GM18502 (cell line): ENCODE results near the gene GADD45A.

ENCODE experiments used
- ATAC-seq: cut with Tn5 transposase; IDR thresholded peaks from one replicate; pipeline ENCODE4 v1.9.1; 2021; ENCODE audit warnings: mild to moderate bottlenecking; ENCODE audit not compliant: unreplicated experiment, poor library complexity

Gene GADD45A

GRCh38 chr1:67666636-67667035 lies 18.4 kb upstream of the GADD45A start:
- no peak for ATAC-seq

DNA sequence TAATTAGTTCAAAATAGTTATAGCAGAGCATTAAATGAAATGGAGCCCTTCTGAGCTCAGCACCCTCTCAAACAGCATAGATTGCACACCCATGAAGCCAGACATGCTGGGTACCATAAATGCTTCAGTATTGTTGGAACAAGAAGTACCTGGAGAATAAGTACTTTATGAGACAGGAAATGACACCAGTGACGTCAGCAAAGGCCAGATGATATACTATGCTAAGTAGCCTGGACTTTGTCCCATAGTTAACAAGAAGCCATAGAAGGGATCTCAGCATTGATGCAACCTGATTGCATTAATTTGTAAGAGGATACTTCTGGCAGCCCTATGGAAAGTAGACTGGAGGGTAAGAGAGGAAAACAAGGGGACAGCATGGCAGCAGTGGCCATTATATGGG lies 16.3 kb upstream of the GADD45A start:
- ATAC-seq: no peak

DNA sequence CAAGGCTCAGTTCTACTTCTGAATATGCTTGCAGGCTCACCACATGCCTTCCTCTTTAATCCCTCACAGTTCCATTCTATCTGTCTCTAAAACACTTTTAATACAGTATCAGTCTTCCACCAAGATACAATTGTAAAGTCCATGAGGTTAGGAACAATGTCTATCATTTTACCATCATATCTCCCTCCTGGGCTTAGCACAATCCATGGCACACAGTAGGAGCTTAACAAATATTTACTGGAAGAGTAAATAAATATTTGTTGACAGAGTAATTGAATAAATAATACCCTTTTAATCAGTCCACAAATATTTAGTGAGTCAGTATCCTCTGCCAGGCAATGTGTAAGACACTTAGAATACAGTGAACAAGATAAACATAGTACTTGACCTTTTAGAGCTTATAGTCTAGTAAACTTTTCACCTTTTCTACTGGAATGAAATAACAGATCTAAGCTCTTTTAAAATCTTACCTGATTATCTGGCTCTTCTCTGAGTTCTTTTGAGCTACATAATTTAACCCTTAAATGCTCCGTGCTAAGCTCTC lies 12.7 kb upstream of the GADD45A start:
- no peak for ATAC-seq

GRCh38 chr1:67673468-67674201 lies 11.4 kb upstream of the GADD45A start:
- ATAC-seq: no peak

DNA sequence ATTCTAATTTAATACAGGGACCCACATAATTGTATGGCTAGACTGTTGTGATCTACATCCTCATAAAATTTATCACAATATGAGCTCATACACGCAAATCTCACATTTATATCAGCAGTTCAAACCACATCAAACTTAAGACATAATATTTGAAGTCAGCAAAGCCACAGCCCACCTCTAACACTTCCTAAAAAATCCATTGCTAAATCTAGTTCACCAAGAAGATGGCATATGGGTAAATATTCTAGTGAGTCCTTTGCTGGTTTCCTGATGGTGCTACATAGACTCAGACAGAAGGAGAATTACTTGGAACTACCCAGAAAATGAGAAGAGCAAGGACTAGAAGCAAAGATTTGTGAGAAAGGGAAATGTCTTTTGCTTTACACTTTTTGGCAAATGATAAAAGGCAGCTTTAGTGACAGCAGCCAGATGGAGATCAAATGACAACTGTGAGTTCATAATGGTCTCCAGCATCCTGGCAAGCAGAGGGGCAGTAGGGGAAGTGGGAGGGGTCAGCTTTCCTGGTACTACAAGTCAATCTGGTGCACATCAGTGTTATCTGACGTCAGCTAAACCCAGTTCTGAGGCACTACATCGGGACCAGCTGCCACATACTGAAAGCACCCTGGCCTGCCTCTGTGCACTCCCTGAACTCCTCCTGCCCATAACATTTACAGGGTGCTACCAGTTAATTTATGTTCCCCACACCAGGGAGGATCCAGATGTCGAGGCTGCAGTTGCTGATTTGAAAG lies 10.6 kb upstream of the GADD45A start:
- ATAC-seq: peak; percentile 49

DNA sequence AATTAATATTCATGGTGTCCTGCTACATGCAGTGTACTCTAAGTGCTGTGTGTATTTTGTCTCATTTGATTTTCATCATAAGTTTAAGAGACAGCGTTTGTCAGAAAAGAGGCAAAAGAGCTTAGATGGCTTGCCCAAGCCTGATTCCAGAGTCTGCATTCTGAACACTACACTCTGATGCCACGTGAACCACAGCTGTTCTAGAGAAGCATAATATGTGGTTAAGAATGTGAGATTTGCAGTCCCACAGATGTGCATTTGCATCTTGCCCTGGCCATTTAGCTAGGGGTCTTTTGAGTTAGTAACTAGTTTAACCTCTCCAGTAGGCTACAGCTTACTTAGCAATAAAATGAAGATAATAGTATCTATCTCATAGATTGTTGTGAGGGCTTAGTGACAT lies 9.2 kb upstream of the GADD45A start:
- peak; percentile 83 for ATAC-seq

DNA sequence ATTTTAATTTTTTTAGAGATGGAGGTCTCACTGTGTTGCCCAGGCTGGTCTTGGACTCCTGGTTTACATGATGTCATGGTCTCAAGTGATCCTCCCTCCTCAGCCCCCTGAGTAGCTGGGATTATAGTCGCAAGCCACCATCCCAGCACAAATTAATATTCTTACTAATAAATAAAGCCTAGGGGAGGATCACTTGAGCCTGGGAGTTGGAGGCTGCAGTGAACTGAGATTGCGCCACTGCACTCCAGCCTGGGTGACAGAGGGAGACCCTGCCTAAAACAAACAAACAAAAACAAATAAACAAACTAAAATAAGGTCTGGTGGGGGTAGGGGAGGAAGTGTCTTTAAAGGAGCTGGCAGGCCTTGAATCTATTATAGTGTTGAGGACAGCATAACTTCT lies 8.7 kb upstream of the GADD45A start:
- peak; percentile 9 for ATAC-seq

DNA sequence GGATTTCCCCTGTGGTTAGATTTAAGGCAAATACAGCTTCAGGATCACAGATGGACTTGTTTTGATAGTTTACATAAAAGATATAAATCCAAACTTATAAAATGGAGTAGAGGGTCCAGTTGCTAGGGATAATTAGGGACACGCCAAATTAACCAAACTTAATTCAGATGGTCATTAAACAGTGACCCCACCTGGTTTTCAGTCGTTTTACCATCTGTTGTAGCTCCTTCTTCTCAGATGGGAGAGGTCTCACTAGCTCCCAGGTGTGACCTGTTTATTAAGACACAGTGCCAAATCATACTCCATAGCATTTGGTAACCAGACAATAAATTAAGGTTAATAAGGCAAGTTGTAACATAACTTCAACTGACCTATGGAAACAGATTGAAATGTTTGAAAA lies 8.1 kb upstream of the GADD45A start:
- ATAC-seq: no peak

DNA sequence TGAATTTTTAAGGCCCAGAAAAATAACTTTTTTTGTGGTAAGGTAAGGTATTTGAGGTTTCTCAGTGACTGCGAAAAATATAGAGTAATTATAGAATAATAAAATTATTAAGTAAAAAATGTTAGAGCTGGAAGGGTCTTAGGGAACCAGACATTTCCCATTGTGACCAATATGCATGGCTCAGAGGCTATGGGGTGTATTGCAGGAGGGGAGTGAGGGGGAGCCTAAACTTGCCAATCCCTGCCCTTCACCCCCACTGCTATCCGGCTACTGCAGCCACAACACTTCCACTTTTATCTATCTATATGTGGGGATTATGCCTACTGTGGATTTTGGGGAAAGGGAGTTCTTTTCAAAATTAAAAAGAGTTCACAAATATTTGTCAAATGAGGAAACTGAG lies 7.6 kb upstream of the GADD45A start:
- no peak for ATAC-seq

- ATAC-seq: no peak
Measured at GRCh38 chr1:67677930-67678329, 7.1 kb upstream of the GADD45A start.

- no peak for ATAC-seq
Measured at GRCh38 chr1:67679691-67680090, 5.3 kb upstream of the GADD45A start.

- ATAC-seq: no peak
Measured at GRCh38 chr1:67680486-67680885, 4.5 kb upstream of the GADD45A start.

DNA sequence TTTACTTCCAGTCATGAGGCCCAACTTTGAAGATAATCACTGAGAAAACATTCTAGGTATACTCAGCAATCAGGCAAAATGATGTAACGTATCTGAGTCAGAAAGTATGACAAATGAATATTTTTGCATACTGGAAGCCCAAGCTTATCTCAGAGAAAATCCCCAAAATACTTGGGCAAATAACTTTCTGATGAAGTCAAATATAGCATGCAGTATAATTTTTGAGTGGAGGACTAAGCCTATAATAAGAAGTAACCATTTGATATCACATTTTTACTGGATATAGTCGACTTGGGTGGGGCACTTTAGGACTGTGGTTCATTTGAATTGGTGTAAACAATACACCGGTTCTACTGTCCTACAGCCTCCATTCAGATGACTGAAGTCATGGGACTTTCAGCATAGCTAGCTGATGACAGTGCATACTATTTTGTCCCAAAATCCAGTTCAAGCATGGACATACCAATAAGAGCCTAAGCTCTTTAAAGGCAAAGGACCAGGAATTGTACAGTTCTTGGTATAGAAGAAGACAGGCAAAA lies 2.3 kb upstream of the GADD45A start:
- no peak for ATAC-seq

GRCh38 chr1:67683316-67683715 lies 1.7 kb upstream of the GADD45A start:
- ATAC-seq: no peak

GRCh38 chr1:67683766-67684525 lies 1.1 kb upstream of the GADD45A start:
- ATAC-seq: no peak

GRCh38 chr1:67684526-67685066 lies 405 bp upstream of the GADD45A start:
- ATAC-seq: no peak

- peak; percentile 12 for ATAC-seq
Measured at GRCh38 chr1:67685558-67686266, 711 bp downstream of the GADD45A start.

DNA sequence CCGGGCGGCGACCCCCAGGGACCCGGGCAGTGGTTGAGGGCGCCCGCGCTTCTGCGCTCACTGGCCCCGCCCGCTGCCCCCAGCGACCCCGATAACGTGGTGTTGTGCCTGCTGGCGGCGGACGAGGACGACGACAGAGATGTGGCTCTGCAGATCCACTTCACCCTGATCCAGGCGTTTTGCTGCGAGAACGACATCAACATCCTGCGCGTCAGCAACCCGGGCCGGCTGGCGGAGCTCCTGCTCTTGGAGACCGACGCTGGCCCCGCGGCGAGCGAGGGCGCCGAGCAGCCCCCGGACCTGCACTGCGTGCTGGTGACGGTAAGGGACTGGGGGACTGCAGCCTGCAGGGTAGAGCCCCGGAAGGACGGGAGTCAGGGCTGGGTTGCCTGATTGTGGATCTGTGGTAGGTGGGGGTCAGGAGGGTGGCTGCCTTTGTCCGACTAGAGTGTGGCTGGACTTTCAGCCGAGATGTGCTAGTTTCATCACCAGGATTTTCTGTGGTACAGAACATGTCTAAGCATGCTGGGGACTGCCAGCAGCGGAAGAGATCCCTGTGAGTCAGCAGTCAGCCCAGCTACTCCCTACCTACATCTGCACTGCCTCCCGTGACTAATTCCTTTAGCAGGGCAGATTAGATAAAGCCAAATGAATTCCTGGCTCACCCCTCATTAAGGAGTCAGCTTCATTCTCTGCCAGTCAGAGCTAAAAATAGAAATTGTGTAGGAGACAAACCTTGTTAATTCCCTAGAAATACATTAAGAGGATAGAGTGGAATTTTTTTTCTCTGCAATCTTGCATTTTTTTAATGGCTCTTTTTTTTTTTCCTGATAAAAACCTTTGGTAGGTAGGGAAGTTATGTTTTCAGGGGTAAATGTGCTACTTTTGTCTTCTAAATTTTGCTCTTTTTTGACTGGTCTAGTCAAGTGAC lies 1.5 kb downstream of the GADD45A start:
- ATAC-seq: peak; percentile 28

- no peak for ATAC-seq
Measured at GRCh38 chr1:67687198-67687545, 2.2 kb downstream of the GADD45A start.
